Esophagus mucosa (tissue), 1 donor: ENCODE results near the gene ANKRD28. TPM values are rescaled to one million over a fixed set of nuclear protein-coding genes. Genes with fewer than 3 reads are reported as not detected.

Source experiments
- ATAC-seq: fragments of 200-7000 bp; cut with Tn5 transposase; one replicate; pipeline ENCODE4 v1.9.1; 2020
- total RNA-seq: library from RNA; stranded (reverse); gene quantifications from one replicate; pipeline ENCODE4 v1.2.4, GENCODE V29; 2023
- donor health status: DM: yes; HTN: yes; CAD: no.

ANKRD28 gene
- total RNA-seq, 1 donor from 2014 or later, result 29.2 TPM

DNA sequence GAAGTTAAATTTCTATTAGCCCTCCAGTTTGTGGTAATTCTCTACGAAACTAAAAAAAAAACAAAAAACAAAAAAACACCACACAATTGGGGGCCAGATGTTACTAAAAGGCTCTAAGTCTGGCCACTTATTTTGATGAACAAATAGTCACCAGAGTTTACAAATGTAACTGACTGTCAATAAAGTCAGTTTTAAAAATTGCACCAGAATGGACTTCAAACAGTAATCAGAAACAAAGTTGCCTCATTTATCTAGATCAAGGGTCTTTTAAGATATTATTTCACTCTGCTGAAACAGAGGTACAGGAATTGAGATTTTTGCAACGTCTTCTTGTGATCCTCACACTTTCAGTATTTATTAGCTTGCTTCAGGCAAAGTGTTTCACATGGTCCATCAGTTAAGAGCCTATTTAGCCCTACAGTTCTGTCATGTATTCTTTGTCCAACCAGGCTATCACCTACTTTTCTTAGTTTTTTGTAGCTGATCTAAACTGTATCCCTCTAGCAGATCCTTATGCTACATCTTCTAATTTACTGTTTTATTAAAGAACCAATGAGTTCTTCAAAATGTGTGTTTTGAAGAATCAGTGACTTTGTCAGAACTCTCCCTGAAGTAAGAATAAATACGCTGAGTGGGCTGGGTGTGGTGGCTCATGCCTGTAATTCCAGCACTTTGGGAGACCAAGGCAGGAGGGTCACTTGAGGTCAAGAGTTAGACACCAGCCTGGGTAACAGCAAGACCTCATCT is 74.7 kb downstream of the ANKRD28 start:
- no peak for ATAC-seq

DNA sequence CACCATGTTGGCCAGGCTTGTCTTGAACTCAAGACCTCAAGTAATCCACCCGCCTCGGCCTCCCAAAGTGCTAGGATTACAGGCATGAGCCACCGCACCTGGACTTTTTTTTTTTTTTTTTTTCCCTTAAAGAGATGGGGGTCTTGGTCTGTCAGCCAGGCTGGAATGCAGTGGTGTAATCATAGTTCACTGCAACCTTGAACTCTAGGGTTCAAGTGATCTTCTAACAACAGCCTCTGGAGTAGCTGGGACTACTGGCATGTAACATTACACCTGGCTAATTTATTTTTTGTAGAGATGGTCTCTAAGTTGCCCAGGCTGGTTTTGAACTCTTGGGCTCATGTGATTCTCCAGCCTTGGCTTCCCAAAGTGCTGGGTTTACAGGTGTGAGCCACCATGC is 81.6 kb downstream of the ANKRD28 start:
- ATAC-seq, result no peak

DNA sequence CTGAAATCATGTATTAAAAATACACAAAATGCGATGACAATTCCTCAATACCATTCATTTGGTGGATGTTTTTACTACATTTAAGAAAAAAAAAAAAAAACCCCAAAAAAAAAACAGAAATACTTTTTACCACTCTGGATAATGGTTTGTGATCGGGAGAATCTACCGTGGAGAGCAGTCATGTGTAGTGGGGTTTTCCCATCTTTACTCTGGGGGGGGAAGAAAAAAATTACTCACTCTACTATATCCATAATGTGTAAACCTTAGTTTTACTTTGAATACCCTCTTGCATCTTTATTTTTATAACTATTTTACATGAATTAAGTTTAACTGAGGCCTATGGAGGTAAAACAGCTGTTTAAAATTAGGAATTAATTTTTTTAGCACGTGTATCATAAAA is 83.3 kb downstream of the ANKRD28 start:
- ATAC-seq, result no peak

DNA sequence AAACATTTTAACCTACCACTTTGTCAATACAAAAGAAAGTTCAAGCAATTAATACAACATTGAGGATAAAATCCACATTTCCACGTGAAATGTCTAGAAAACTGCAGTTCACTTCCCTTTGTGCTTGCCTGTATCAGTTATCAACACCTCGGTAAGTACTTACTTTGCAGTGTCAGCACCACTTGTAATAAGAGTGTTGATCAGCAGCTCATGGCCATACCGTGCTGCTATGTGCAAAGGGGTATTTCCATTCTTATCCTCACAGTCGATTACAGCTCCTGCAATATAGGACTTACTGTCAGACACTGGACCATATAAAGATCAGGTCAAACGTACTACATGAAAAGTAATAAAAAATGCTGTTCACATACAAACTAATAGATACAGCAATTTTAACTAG is 84.4 kb downstream of the ANKRD28 start:
- ATAC-seq, result no peak

- no peak for ATAC-seq
These were observed 86.5 kb downstream of the ANKRD28 start for GRCh38 chr3:15711281-15711680.

DNA sequence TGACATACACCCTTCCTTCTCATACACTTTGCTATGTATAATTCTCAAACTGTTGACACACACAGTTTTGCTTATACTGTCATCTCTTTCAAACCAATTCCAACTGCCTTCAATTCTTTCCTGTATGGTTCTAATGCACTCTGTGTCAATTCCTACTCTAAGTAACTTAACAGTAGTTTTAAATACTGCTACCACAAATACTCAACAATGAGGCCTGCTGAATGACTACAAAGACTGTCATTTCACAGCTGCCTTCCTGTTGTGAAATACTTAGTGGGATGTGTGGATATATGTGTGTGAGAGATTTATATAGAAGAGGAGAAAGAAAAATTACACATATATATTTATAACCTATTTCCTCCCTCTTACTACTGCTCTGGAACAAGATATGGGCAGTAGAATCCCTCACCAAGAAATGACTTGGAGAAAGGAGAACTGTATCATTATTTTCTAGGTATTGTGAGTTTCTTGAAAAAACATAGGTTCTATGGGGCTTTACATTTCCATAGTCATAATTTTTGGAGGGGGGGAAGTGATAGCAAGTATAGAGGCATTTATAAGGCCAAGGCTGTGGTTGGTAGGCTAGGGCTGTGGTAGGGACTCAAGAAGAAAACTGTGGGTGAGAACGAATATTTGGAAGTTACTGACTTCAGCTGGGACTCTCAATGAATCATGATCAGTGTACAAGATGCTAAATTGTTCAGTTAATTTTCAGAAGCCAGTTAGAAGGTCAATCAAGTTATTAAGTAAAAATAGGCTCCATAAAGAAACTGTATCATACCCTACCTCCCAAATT is 88.7 kb downstream of the ANKRD28 start:
- no peak for ATAC-seq

DNA sequence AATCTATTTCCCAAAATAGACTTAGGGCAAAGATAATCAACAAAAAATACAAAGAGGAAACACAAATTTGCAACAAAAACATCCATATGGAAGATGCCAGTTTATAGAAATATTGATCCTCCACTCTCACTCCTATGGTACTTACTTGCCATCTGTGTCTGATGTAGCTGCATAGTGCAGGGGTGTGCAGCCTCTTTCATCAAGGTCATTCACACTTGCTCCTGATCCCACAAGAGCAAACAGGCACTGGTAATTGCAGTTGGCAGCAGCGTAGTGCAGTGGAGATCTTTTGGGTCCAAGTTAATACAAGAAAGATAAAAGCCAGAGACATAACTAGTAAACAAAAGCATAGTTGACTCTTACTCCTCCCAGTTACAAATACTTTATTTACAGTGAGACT is 90.0 kb downstream of the ANKRD28 start:
- ATAC-seq, result no peak

- no peak for ATAC-seq
These were observed 94.4 kb downstream of the ANKRD28 start for GRCh38 chr3:15703346-15703745.

GRCh38 chr3:15694628-15695027 is 103.2 kb downstream of the ANKRD28 start:
- no peak for ATAC-seq

GRCh38 chr3:15693355-15693754 is 104.4 kb downstream of the ANKRD28 start:
- no peak for ATAC-seq

- no peak for ATAC-seq
These were observed 107.0 kb downstream of the ANKRD28 start for GRCh38 chr3:15690748-15691147.

DNA sequence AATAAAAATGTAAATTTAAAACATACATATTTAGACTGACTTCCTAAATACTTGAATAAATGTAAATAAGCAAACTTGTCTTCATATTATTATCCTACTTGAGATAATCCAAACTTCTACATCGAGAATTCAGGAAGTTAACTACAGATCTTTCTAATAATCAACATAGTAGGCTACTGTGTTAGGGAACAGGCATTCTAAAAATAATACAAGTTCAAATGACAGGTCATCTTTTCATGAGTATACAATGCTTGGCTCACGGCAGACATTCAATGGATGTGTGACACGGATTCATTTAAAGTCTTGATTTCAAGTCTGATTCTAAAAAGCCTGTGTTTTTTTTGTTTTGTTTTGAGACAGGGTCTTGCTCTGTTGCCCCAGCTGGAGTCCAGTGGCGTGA is 107.5 kb downstream of the ANKRD28 start:
- no peak for ATAC-seq

DNA sequence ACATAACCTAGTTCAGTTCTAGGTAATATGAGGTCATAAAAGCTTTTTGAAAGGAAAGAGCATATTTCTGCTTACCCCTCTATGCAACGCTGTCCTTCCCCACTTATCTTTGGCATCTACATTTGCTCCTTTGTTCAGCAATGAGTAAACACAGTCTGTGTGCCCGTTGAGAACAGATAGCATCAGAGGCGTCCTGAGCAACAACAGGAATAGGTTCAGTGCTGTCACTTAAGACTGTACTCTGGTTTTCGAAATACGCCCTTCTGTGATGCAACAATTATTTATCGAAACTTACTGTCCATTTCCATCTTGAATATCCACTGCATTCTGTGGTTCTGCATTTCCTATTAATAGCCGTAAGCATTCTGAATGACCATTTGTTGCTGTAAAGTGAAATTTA is 111.9 kb downstream of the ANKRD28 start:
- ATAC-seq, result no peak

GRCh38 chr3:15683253-15683652 is 114.5 kb downstream of the ANKRD28 start:
- ATAC-seq, result no peak

GRCh38 chr3:15682561-15683185 is 115.1 kb downstream of the ANKRD28 start:
- ATAC-seq, result no peak

- no peak for ATAC-seq
These were observed 116.1 kb downstream of the ANKRD28 start for GRCh38 chr3:15681668-15682067.

DNA sequence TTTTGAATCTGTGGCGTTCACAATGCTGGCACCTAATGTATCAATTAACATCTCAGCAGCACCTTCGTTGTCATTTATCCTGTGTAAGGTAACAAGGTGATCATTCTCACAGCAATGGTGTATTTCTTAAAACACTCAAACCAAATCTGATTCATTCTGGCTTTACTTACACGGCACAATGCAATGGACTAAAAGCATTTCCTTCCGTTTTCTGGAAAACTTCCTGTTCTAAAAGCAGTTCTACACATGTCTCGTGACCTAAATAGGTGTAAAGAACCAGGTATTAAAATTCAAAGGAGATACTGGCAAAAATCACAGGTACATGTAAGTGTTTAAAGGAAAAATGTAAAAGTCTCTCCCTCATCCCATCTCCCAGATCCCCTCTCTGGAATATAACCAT is 118.5 kb downstream of the ANKRD28 start:
- no peak for ATAC-seq

DNA sequence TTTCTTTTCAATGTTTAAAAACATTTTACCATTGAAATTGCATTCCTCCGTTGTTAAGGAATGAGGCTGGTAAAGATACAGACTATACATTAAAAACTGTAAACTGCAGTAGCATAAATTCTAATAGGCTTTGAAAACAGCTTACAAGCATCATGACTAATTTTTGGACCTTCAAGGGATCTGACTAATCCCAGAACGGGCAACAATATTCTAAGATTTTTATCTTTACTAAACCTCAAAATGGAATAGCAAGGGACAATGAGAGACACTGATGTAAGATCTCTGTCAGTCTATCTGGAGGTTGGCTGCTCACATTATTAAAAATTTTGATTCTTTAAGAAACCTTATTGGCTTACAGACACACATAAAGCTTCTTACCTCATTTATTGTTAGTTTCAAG is 121.5 kb downstream of the ANKRD28 start:
- ATAC-seq, result no peak

- ATAC-seq, result no peak
These were observed 124.2 kb downstream of the ANKRD28 start for GRCh38 chr3:15673536-15673935.

DNA sequence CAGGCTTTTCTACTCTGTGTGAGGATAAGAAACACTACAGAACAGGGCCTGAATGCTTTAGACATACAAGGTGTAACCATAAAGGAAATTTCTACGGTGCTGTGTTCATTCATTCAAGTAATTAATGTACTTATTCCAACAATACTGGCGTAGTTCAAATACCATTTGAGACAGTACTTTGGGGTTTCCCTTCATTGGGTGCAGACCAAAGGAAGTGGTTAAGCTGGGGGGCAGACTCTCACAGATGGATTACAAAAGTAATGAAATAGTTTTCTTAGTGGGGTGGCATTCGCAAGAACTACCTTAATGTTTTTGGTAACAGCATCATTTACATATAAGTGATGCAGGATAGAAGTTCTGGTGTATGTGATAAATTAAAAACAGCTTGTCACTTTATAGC is 130.3 kb downstream of the ANKRD28 start:
- no peak for ATAC-seq

- ATAC-seq, result no peak
These were observed 131.5 kb downstream of the ANKRD28 start for GRCh38 chr3:15666277-15666676.

DNA sequence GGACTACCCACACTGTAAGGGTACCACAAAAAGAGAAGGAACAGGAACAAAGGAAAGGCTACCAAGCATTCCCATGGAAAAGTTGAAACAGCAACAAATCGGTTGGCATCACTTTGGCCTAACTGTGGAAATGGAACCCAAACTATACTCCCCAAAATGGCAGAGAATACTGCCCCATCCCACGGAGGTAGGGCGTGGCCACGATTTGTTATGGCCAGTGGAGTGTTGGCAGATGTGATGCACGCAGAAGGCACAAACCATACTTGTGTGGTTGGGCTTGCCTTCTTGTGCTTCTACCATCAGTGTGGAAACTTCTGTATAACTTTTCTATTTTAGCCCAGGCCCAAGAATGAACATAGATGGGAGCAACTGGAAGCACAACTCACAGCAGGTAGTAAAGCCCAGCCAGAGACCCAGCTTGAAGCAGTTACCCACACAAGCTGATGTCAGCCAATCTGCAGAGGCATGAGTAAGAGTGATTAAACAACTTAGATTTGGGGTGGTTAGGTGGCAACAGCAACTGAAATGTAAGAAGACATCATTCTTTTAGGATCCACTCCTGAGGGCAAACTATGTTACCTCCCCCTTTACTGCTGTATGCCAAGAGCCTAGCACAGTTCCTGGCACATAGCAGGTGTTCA is 132.1 kb downstream of the ANKRD28 start:
- ATAC-seq, result no peak

DNA sequence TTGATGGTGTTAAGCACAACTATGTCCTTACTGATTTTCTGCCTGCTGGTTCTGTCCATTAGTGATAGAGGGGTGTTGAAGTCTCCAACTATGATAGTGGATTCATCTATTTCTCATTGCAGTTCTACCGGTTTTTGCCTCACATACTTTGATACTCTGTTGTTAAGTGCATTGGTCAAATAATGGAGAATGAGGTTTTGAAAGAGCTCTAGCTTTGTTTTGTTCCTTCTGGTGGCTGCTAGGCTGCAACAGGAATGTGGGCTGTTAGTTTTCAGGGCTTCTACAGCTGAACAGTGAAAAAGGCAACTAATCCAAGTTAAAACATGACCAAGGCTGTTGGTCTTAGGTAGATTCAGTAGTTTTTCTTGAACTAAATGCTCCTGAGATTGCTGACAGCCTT is 133.6 kb downstream of the ANKRD28 start:
- ATAC-seq, result no peak
